NCI-H2227 (cell line): ENCODE results near the gene CASQ1.

Experiments
- DNase-seq: peaks from one replicate; lab custom pipeline; 2025; ENCODE audit not compliant: unreplicated experiment; lab: John Stamatoyannopoulos, UW

The CASQ1 gene

GRCh38 chr1:160189649-160190625 is at the start of gene CASQ1:
Gene CASQ1, plus strand, starts transcription at chr1:160190575. Its CDS starts 177 bp downstream, at chr1:160190752.
- DNase-seq = no peak

GRCh38 chr1:160143695-160144094 is 46.7 kb upstream of the CASQ1 start:
- DNase-seq = no peak

GRCh38 chr1:160144921-160145320 is 45.5 kb upstream of the CASQ1 start:
- no peak for DNase-seq

- DNase-seq = no peak
Measured at GRCh38 chr1:160146107-160146506, 44.3 kb upstream of the CASQ1 start.

- DNase-seq = no peak
Measured at GRCh38 chr1:160148121-160148520, 42.3 kb upstream of the CASQ1 start.

- no peak for DNase-seq
Measured at GRCh38 chr1:160149233-160149632, 41.1 kb upstream of the CASQ1 start.

GRCh38 chr1:160149716-160150115 is 40.7 kb upstream of the CASQ1 start:
- DNase-seq = no peak

GRCh38 chr1:160151303-160151702 is 39.1 kb upstream of the CASQ1 start, which contains the start of gene ATP1A4:
Gene ATP1A4, plus strand, starts transcription at chr1:160151603. Its CDS starts 438 bp downstream, at chr1:160152041.
- DNase-seq = no peak

- no peak for DNase-seq
Measured at GRCh38 chr1:160154790-160155189, 35.6 kb upstream of the CASQ1 start.

GRCh38 chr1:160156361-160156760 is 34.0 kb upstream of the CASQ1 start:
- DNase-seq = no peak

- no peak for DNase-seq
Measured at GRCh38 chr1:160157174-160157573, 33.2 kb upstream of the CASQ1 start.

GRCh38 chr1:160158031-160158430 is 32.3 kb upstream of the CASQ1 start:
- DNase-seq = no peak

GRCh38 chr1:160158534-160158933 is 31.8 kb upstream of the CASQ1 start:
- DNase-seq = no peak

GRCh38 chr1:160159846-160160245 is 30.5 kb upstream of the CASQ1 start:
- peak; percentile 19 for DNase-seq

GRCh38 chr1:160161965-160162705 is 28.2 kb upstream of the CASQ1 start:
- no peak for DNase-seq

GRCh38 chr1:160162931-160163330 is 27.4 kb upstream of the CASQ1 start:
- DNase-seq = no peak

- no peak for DNase-seq
Measured at GRCh38 chr1:160163615-160164014, 26.8 kb upstream of the CASQ1 start.

GRCh38 chr1:160164121-160164520 is 26.3 kb upstream of the CASQ1 start:
- DNase-seq = no peak

- DNase-seq = no peak
Measured at GRCh38 chr1:160166166-160166868, 24.1 kb upstream of the CASQ1 start.

- no peak for DNase-seq
Measured at GRCh38 chr1:160167056-160167455, 23.3 kb upstream of the CASQ1 start.

GRCh38 chr1:160167580-160167979 is 22.8 kb upstream of the CASQ1 start:
- DNase-seq = no peak
